ENCODE data around the gene CDK5RAP3.
"Not testable (repeated sequence)": the region's sequence is repeated elsewhere in the genome, so short reads cannot be mapped to it uniquely, and the experiment has no call there.

Gene CDK5RAP3

GRCh38 chr17:48002266-48002915, 31.5 kb downstream of the CDK5RAP3 start:
- DNase-seq: no peak

GRCh38 chr17:48002916-48003416, 32.1 kb downstream of the CDK5RAP3 start:
- DNase-seq: no peak

GRCh38 chr17:48003417-48004151, 32.7 kb downstream of the CDK5RAP3 start:
- DNase-seq: no peak

GRCh38 chr17:48004983-48005382, 34.1 kb downstream of the CDK5RAP3 start:
- DNase-seq: no peak

- no peak for DNase-seq
Measured at GRCh38 chr17:48006936-48007709, 36.2 kb downstream of the CDK5RAP3 start.

- DNase-seq: no peak
Measured at GRCh38 chr17:48010193-48010592, 39.3 kb downstream of the CDK5RAP3 start.

GRCh38 chr17:48011405-48012150, 40.7 kb downstream of the CDK5RAP3 start:
- DNase-seq: peak; percentile 66 to 70

- DNase-seq: peak; percentile 53 to 89
Measured at GRCh38 chr17:48012151-48012520, 41.2 kb downstream of the CDK5RAP3 start.

- no peak for DNase-seq
Measured at GRCh38 chr17:48012654-48013053, 41.7 kb downstream of the CDK5RAP3 start.

GRCh38 chr17:48013876-48014594, 43.1 kb downstream of the CDK5RAP3 start:
- no peak for DNase-seq

- DNase-seq: no peak
Measured at GRCh38 chr17:48014595-48015111, 43.7 kb downstream of the CDK5RAP3 start.

- no peak for DNase-seq
Measured at GRCh38 chr17:48016112-48016511, 45.2 kb downstream of the CDK5RAP3 start.

- not testable (repeated sequence) for DNase-seq
Measured at GRCh38 chr17:48017817-48018158, 46.9 kb downstream of the CDK5RAP3 start.

GRCh38 chr17:48021934-48022333, 51.0 kb downstream of the CDK5RAP3 start:
- DNase-seq: no peak

- no peak for DNase-seq
Measured at GRCh38 chr17:48022901-48023300, 52.0 kb downstream of the CDK5RAP3 start.

- DNase-seq: peak; percentile 91 to 92
Measured at GRCh38 chr17:48023400-48024148, 52.7 kb downstream of the CDK5RAP3 start.

- DNase-seq: peak; percentile 27 to 41
Measured at GRCh38 chr17:48024149-48025039, 53.5 kb downstream of the CDK5RAP3 start.

GRCh38 chr17:48025040-48025903, 54.4 kb downstream of the CDK5RAP3 start:
- DNase-seq: peak; percentile 96 to 98

- no peak for DNase-seq
Measured at GRCh38 chr17:48025904-48026501, 55.1 kb downstream of the CDK5RAP3 start.
